GM12865 (cell line): ENCODE data around the gene TBC1D22A.

Source experiments
- DNase-seq: peaks from one replicate; pipeline ENCODE4 v3.0.0; 2010; ENCODE audit warnings: low read depth
- H3K4me3 ChIP-seq: 2 replicates; pipeline ENCODE4 v1.5.1; 2011; ENCODE audit warnings: mild to moderate bottlenecking, low read depth, low read length, control low read depth
- TF ChIP-seq, protein P1 (sequence below): IDR thresholded peaks from 2 replicates; pipeline ENCODE4 v1.5.1; 2011; ENCODE audit warnings: low read length, control low read depth, low read depth, inconsistent platforms; ENCODE audit not compliant: insufficient read depth; ENCODE audit errors: missing control alignments

TBC1D22A gene

DNA sequence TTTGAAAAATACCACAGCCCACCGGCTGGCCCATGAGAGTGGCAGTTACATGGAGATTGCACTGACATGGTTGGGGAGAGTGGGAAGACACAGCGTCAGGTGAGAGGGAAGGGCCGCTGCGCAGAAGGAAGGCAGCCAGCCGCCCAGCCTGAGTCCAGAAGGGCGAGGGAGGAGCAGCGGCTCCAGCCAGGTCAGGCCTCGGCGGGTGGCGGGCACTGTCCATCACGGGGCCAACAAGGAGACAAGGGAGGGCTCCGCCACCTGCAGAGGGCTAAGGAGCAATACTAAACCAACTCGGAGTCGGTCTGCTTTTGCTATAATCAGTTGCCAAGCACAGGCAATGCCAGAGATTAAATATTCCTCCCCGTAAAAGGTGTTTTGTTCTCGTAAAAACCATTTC lies 384.5 kb downstream of the TBC1D22A start:
- TF ChIP-seq, protein P1, sequence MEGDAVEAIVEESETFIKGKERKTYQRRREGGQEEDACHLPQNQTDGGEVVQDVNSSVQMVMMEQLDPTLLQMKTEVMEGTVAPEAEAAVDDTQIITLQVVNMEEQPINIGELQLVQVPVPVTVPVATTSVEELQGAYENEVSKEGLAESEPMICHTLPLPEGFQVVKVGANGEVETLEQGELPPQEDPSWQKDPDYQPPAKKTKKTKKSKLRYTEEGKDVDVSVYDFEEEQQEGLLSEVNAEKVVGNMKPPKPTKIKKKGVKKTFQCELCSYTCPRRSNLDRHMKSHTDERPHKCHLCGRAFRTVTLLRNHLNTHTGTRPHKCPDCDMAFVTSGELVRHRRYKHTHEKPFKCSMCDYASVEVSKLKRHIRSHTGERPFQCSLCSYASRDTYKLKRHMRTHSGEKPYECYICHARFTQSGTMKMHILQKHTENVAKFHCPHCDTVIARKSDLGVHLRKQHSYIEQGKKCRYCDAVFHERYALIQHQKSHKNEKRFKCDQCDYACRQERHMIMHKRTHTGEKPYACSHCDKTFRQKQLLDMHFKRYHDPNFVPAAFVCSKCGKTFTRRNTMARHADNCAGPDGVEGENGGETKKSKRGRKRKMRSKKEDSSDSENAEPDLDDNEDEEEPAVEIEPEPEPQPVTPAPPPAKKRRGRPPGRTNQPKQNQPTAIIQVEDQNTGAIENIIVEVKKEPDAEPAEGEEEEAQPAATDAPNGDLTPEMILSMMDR: no peak
- H3K4me3 ChIP-seq: no peak overlapping the region
- DNase-seq: no peak

DNA sequence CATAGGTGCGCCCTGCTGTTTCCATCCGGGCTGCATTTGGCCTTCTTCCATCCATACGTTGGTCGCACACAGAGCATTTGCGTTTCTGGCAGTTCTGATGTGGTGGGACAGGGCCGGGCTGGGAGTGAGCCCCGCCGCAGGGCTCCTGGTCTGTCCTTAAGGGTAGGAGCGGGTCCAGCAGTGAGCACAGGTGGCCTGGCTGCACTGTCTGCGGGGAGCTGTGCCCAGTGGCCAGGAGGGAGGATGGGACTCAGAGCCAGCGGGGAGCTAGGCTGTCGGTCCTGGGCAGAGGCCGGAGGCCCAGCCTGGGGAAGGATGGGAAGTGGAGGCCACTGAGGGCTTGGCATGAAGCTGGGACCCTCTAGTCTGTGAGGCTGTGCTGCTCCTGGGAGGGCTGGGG lies 385.1 kb downstream of the TBC1D22A start:
- TF ChIP-seq, protein P1: no peak
- no peak overlapping the region for H3K4me3 ChIP-seq
- DNase-seq: no peak

DNA sequence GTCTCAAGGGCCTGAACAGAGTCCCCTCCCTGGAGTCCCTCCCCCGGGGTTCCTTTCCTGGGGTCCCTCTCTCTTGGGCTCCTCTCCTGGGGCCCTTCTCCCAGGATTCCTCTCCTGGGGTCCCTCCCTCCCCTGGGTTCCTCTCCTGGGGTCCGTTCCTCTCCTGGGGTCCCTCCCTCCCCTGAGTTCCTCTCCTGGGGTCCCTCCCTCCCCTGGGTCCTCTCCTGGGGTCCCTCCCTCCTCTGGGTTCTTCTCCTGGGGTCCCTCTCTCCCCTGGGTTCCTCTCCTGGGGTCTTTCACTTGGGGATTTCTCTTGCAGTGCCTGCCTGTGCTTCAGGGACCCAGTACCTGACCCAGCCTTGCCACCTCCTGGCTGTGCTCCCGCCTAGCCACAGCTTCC lies 386.1 kb downstream of the TBC1D22A start:
- DNase-seq: no peak
- no peak overlapping the region for H3K4me3 ChIP-seq
- TF ChIP-seq, protein P1: no peak

DNA sequence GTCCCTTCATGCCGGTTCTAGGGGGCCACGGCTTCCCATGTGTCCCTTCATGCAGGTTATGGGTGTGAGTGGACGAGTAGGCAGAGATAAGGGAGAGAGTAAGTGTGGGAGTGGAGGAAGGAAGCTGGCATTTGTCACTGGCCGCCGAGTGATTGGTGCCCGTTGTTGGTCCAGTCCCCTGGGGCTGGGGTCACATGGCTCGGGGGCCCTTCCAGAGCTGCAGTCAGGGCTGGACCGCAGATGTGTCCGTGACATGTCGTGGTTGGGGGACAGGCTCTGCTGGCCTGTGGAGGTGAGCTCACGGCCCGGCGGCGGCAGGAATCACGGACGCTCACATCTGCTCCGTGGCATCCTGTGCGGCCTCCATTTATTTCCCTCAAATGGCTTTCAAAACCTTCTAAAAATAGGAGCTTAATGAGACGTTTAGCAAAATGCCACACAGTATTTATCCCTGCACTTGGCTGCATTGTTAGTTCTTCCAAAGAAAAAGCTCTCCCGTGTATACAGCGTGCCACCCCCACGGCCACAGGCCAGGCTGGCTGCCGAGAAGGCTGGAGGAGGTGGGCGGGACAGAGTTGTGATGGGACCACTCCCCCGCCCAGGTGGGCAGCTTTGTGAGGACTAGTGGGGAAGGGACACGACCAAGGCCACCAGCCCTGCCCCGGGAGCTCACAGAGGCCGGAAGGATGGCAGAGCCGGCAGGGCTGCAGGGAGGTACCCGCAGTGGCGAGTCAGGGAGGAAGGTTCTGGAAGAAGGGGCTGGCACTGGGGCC lies 386.7 kb downstream of the TBC1D22A start:
- no peak overlapping the region for H3K4me3 ChIP-seq
- TF ChIP-seq, protein P1: no peak
- no peak for DNase-seq

DNA sequence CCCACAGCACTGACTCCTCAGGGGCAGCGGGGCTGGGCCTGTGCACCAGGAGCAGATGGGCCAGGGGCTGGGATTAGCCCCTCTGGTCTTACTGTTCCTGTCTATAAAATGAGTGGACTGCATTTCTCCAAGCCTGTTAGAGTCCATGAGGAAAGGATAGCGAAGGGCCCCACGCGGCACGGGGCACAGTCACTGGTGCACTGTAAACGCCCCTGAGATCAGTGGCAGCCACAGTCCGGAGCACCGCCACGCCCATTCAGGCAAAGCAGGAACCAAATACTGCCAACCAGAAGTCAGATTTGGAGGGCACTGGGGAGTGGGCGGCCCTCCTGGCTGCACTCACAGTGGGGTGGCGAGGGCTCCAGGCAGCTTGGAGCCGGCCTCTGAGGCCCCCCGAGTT lies 387.5 kb downstream of the TBC1D22A start:
- no peak overlapping the region for H3K4me3 ChIP-seq
- DNase-seq: no peak
- TF ChIP-seq, protein P1: no peak

DNA sequence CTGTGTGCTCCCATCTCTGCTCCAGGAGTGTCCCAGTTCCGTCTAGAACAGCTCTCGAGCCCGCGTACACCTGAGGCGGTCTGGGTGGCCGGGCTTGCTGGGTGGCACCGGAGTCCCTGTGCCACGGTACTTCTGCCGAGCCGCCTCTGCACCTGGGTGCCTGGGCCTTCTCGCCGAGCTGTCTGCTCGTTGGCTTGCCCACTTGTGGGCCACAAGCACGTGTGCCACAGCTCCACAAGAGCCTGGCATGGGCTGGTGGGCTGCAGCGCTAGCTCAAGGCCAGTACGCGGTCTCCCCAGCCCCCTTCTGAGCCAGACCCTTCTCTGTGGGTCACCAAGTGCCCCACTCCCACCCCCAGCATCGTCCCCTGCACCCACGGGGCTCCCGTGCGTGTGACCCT lies 388.0 kb downstream of the TBC1D22A start:
- DNase-seq: no peak
- no peak overlapping the region for H3K4me3 ChIP-seq
- TF ChIP-seq, protein P1: no peak

DNA sequence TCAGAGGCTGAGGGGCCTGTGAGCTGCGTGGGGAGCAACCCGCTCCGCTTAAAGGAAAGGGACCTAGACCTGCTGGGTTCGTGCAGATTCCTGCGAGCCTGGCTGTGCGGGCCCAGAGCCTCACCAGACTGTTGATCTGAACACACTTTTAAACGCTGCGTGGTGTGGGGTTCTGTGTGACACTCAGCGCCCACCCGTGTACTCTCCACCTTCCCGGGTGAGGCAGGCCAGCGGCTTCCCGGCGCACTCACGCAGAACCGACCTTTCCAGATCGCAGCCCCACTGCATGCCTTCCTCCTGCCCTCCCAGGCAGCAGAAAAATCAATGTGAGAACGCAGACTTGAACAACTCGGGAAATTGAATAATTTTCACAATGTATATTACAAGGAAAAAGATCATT lies 388.6 kb downstream of the TBC1D22A start:
- no peak for DNase-seq
- TF ChIP-seq, protein P1: no peak
- H3K4me3 ChIP-seq: no peak overlapping the region
